H1 (cell line): Measurements from ENCODE around the gene AHDC1. TPM values are rescaled to one million over a fixed set of nuclear protein-coding genes. Genes with fewer than 3 reads are reported as not detected.
A peak's percentile ranks its signal among the peaks of the same experiment; 100 is the strongest.

Experiments
- CTCF ChIA-PET: fragments of 300-600 bp; sonication (Branson Sonifier 250); formaldehyde crosslinking; loops from one replicate; lab custom pipeline; 2021; ENCODE audit not compliant: partially characterized antibody; lab: Charles Lee
- POLR2A ChIA-PET: fragments of 300-600 bp; sonication (Branson Sonifier 250); formaldehyde crosslinking; loops from one replicate; lab custom pipeline; 2021; ENCODE audit warnings: inconsistent platforms; ENCODE audit not compliant: partially characterized antibody; lab: Charles Lee
- DNase-seq, 2 experiments: peaks; one replicate each; pipeline versions ENCODE4 v3.0.0 to v3.0.0-alpha.2; 2010 to 2022; ENCODE audit warnings: low spot score in 2 of 2, low read depth in 1 of 2, mixed read lengths in 1 of 2
- FAIRE-seq: peaks from 2 replicates; lab custom pipeline; 2011; peaks lifted over from hg19 to GRCh38; lab: Jason Lieb, UNC
- H2AFZ ChIP-seq: 2 replicates; pipeline ENCODE4 v1.8.1; 2012; ENCODE audit warnings: low read length, inconsistent platforms
- H2AK5ac ChIP-seq: 2 replicates; pipeline ENCODE4 v1.6.1; 2013; ENCODE audit warnings: low read depth, low read length
- H2BK120ac ChIP-seq: replicated peaks from 2 replicates; pipeline ENCODE3; 2013; ENCODE audit warnings: low read depth, low read length, inconsistent platforms
- H2BK12ac ChIP-seq: 2 replicates; pipeline ENCODE4 v1.6.1; 2013; ENCODE audit warnings: low read depth, low read length
- H2BK15ac ChIP-seq: 2 replicates; pipeline ENCODE4 v1.6.1; 2013; ENCODE audit warnings: low read length
- H2BK20ac ChIP-seq: 2 replicates; pipeline ENCODE4 v1.6.1; 2013; ENCODE audit warnings: low read length
- H2BK5ac ChIP-seq: 2 replicates; pipeline ENCODE4 v1.6.1; 2013; ENCODE audit warnings: low read depth, low read length
- H3K14ac ChIP-seq: 2 replicates; pipeline ENCODE4 v1.6.1; 2013; ENCODE audit warnings: inconsistent platforms; ENCODE audit not compliant: insufficient read length
- H3K18ac ChIP-seq: 2 replicates; pipeline ENCODE4 v1.6.1; 2013; ENCODE audit warnings: low read length; ENCODE audit errors: extremely low read depth
- H3K23ac ChIP-seq: 2 replicates; pipeline ENCODE4 v1.6.1; 2013; ENCODE audit warnings: inconsistent platforms; ENCODE audit not compliant: insufficient read length
- H3K23me2 ChIP-seq: 2 replicates; pipeline ENCODE4 v1.6.1; 2013; ENCODE audit warnings: low read depth, low read length
- H3K27ac ChIP-seq: 2 replicates; pipeline ENCODE4 v1.6.1; 2011; ENCODE audit warnings: low read depth, low read length, inconsistent platforms
- H3K27me3 ChIP-seq, 4 experiments: replicated peaks in 1 of 4; 1 replicate in 1 of 4; 2 replicates in 3 of 4; pipeline versions ENCODE4 v1.6.1 to v1.8.1; 2011 to 2013; ENCODE audit warnings: low read length in 3 of 4, mild to moderate bottlenecking in 3 of 4, inconsistent platforms in 2 of 4, mixed read lengths in 2 of 4, moderate library complexity in 1 of 4; ENCODE audit not compliant: control insufficient read depth in 3 of 4, insufficient read depth in 3 of 4; ENCODE audit errors: extremely low read depth in 1 of 4
- H3K36me3 ChIP-seq, 4 experiments: 2 replicates each; pipeline versions ENCODE4 v1.6.1 to v1.8.1; 2011 to 2013; ENCODE audit warnings: mild to moderate bottlenecking in 4 of 4, low read length in 3 of 4, moderate library complexity in 2 of 4, control low read depth in 1 of 4, inconsistent platforms in 1 of 4; ENCODE audit not compliant: insufficient read depth in 4 of 4, control insufficient read depth in 2 of 4
- H3K4ac ChIP-seq: replicated peaks from 2 replicates; pipeline ENCODE3; 2013; ENCODE audit warnings: low read length, low read depth, mixed read lengths, inconsistent platforms; ENCODE audit not compliant: insufficient read length
- H3K4me1 ChIP-seq, 4 experiments: replicated peaks in 1 of 4; 1 replicate in 1 of 4; 2 replicates in 3 of 4; pipeline versions ENCODE4 v1.6.1 to v1.8.1; 2011 to 2013; ENCODE audit warnings: low read length in 3 of 4, inconsistent platforms in 2 of 4, mixed read lengths in 1 of 4; ENCODE audit not compliant: insufficient read depth in 4 of 4, control insufficient read depth in 3 of 4
- H3K4me2 ChIP-seq, 2 experiments: 2 replicates each; pipeline versions ENCODE4 v1.6.1 to v1.8.1; 2011 to 2013; ENCODE audit warnings: low read depth in 2 of 2, low read length in 2 of 2, control low read depth in 1 of 2, inconsistent platforms in 1 of 2, mild to moderate bottlenecking in 1 of 2; ENCODE audit not compliant: insufficient read depth in 1 of 2
- H3K4me3 ChIP-seq, 4 experiments: fragments of 200-600, 300-600 bp in 1 of 4; sonication (generic), shearing (Covaris generic), sonication (Bioruptor Twin) in 1 of 4; 2 replicates each; pipeline versions ENCODE4 v1.5.1 to v1.8.1; 2011 to 2016; ENCODE audit warnings: low read length in 4 of 4, low read depth in 3 of 4, control low read depth in 2 of 4, inconsistent platforms in 2 of 4, mild to moderate bottlenecking in 2 of 4, mixed read lengths in 1 of 4, moderate library complexity in 1 of 4; ENCODE audit not compliant: insufficient read depth in 2 of 4; ENCODE audit errors: extremely low read depth in 1 of 4
- H3K56ac ChIP-seq: replicated peaks from 2 replicates; pipeline ENCODE3; 2013; ENCODE audit warnings: low read depth, mild to moderate bottlenecking, mixed read lengths, low read length, inconsistent platforms; ENCODE audit not compliant: insufficient read length
- H3K79me1 ChIP-seq: 2 replicates; pipeline ENCODE4 v1.6.1; 2013; ENCODE audit warnings: low read depth, low read length, control low read depth
- H3K79me2 ChIP-seq, 2 experiments: 2 replicates each; pipeline versions ENCODE4 v1.6.1 to v1.8.1; 2012 to 2013; ENCODE audit warnings: low read length in 2 of 2, mild to moderate bottlenecking in 2 of 2, inconsistent platforms in 1 of 2; ENCODE audit not compliant: insufficient read depth in 2 of 2, control insufficient read depth in 1 of 2
- H3K9ac ChIP-seq, 4 experiments: replicated peaks in 1 of 4; 1 replicate in 1 of 4; 2 replicates in 3 of 4; pipeline versions ENCODE4 v1.6.1 to v1.8.1; 2011 to 2013; ENCODE audit warnings: low read depth in 3 of 4, low read length in 3 of 4, control low read depth in 2 of 4, mild to moderate bottlenecking in 2 of 4, moderate library complexity in 2 of 4, inconsistent platforms in 1 of 4; ENCODE audit errors: extremely low read depth in 1 of 4
- H3K9me3 ChIP-seq, 2 experiments: 2 replicates each; pipeline versions ENCODE4 v1.6.1 to v1.8.1; 2012 to 2013; ENCODE audit warnings: mild to moderate bottlenecking in 2 of 2, moderate library complexity in 2 of 2, control low read depth in 1 of 2, inconsistent platforms in 1 of 2, low read depth in 1 of 2, low read length in 1 of 2, mixed read lengths in 1 of 2; ENCODE audit not compliant: insufficient read depth in 2 of 2
- H4K20me1 ChIP-seq, 2 experiments: replicated peaks in 1 of 2; 2 replicates each; pipeline versions ENCODE3 to v1.8.1; 2011 to 2013; ENCODE audit warnings: inconsistent platforms in 2 of 2, low read length in 2 of 2, mild to moderate bottlenecking in 1 of 2; ENCODE audit not compliant: insufficient read depth in 2 of 2, control insufficient read depth in 1 of 2
- H4K5ac ChIP-seq: 2 replicates; pipeline ENCODE4 v1.6.1; 2013; ENCODE audit warnings: low read length, low read depth, mixed read lengths, inconsistent platforms; ENCODE audit not compliant: insufficient read length
- H4K8ac ChIP-seq: 2 replicates; pipeline ENCODE4 v1.8.0; 2013; ENCODE audit warnings: mild to moderate bottlenecking, moderate library complexity, low read length, inconsistent platforms; ENCODE audit not compliant: insufficient read depth; ENCODE audit errors: extremely low read depth
- H4K91ac ChIP-seq: replicated peaks from 2 replicates; pipeline ENCODE3; 2013; ENCODE audit warnings: low read length, mixed read lengths, inconsistent platforms; ENCODE audit not compliant: insufficient read length
- RBBP5 ChIP-seq: IDR thresholded peaks from 2 replicates; pipeline ENCODE4 v1.7.1; 2012; ENCODE audit warnings: low read depth, mild to moderate bottlenecking, inconsistent platforms, low read length, moderate library complexity, borderline replicate concordance
- WGBS, 2 experiments: shearing (Covaris generic) in 1 of 2; methylation state at CpG; one replicate each; pipeline versions ENCODE4 v1.1.6 to v1.1.7; 2013 to 2015; ENCODE audit warnings: low lambda C conversion rate in 2 of 2, mixed read lengths in 2 of 2, inconsistent platforms in 1 of 2, low coverage in 1 of 2, missing lambda C conversion rate in 1 of 2; ENCODE audit not compliant: insufficient replicate concordance in 2 of 2, insufficient coverage in 1 of 2, insufficient read length in 1 of 2; ENCODE audit errors: extremely low coverage in 1 of 2, missing lambda C conversion rate in 1 of 2; 5-methylcytosine and 5-hydroxymethylcytosine counted together
- polyA plus RNA-seq, 7 experiments: library from polyadenylated mRNA; depleted of rRNA in 3 of 7; stranded (reverse) in 5 of 7; unstranded in 2 of 7; fragments of >200 nt in 5 of 7; fragments of 200-250 nt in 2 of 7; gene quantifications; 1 replicate in 5 of 7; 2 replicates in 1 of 7; 4 replicates in 1 of 7; pipeline versions ENCODE4 v1.2.1 to v1.2.3, GENCODE V29; 2011 to 2013; ENCODE audit warnings: missing spikeins in 2 of 7, mixed read lengths in 2 of 7
- total RNA-seq: library from RNA; stranded (reverse); fragmentation: NEBNext Ultra II Directional; extraction: Animal tissue kit (Norgen Biotek cat#: 25700); gene quantifications from 2 replicates; pipeline ENCODE4 v1.2.1, GENCODE V29; 2021

The AHDC1 gene
- total and polyA plus RNA-seq, 2 of the 8 experiments (the other 6 are each of a cell fraction or from before 2014, with no cell fraction given) = 4.4 to 35.1 TPM

- Histone ChIP-seq H3K27me3 (peaks cover 0 to 2% (median 0%) of the 10 kb centered on the region in 4 experiments; a peak in 1 of 7 replicates), H4K8ac (no peak overlapping the region; the same call in 1 of the 2 replicates), H3K4me3 (no peak overlapping the region), H3K9me3 (no peaks in the 10 kb centered on the region), H4K20me1 (peaks cover 7 to 25% of the 10 kb centered on the region in 2 experiments), H3K79me2 (peaks cover 0 to 61% of the 10 kb centered on the region in 2 experiments; a peak in 2 of 4 replicates), H4K5ac (no peak overlapping the region), H3K4ac (peak overlapping the region; percentile 27), H2BK12ac (0 out of 2 replicates have a peak overlapping the region, but pooled peaks have one; percentile 68), H3K23ac (no peak overlapping the region), H3K36me3 (peaks cover 0 to 7% (median 0%) of the 10 kb centered on the region in 4 experiments; a peak in 1 of 8 replicates), H2BK15ac (peak overlapping the region; percentile 20; the same call in 1 of the 2 replicates), H3K79me1 (peaks cover 28% of the 10 kb centered on the region), H2BK20ac (no peak overlapping the region), H3K18ac (no peak overlapping the region), H3K4me1 (peaks cover 7 to 40% (median 28%) of the 10 kb centered on the region in 4 experiments), H4K91ac (peak overlapping the region; percentile 17), H2AFZ (no peak overlapping the region), H3K9ac (no peak overlapping the region), H2BK120ac (no peak overlapping the region), H2BK5ac (peak overlapping the region; percentile 80; the same call in 1 of the 2 replicates), H3K14ac (no peak overlapping the region), H3K56ac (no peak overlapping the region), H3K4me2 (no peak overlapping the region), H3K27ac (no peak overlapping the region), H3K23me2 (peaks cover 6% of the 10 kb centered on the region; the same call in 1 of the 2 replicates), H2AK5ac (peak overlapping the region; percentile 26; the same call in 1 of the 2 replicates)
- ChIA-PET POLR2A (interaction anchor here (4.5 to 13.5 kb wide), 2 partner anchors 11 to 14 kb away, joined by 23 to 355 read pairs; no protein-coding TSS in a partner anchor), CTCF (interaction anchor here (1.7 to 37.8 kb wide), 2 partner anchors 18 to 29 kb away, joined by 10 to 1807 read pairs; no protein-coding TSS in a partner anchor)
- 89% methylated on average over 6 of the region's 6 CpGs; no CpG with 5 or more reads in 1 of the 2 experiments for WGBS, 2 experiments
- DNase-seq = no peak
- FAIRE-seq = no peak
- TF ChIP-seq RBBP5 = no peak
These were observed 14.5 kb downstream of the AHDC1 start for GRCh38 chr1:27589441-27589840.
